HepG2 (cell line): ENCODE data around the gene LUZP1. TPM values are rescaled to one million over a fixed set of nuclear protein-coding genes. Genes with fewer than 3 reads are reported as not detected.

Experiments used
- ESRRA ChIP-seq: sonication (generic); formaldehyde crosslinking; IDR thresholded peaks from 2 replicates; pipeline ENCODE4 v1.5.1; 2020; ENCODE audit warnings: mild to moderate bottlenecking, low read depth, missing genetic modification reagents
- HMGA1 ChIP-seq: sonication (generic); formaldehyde crosslinking; conservative IDR thresholded peaks from 2 replicates; pipeline ENCODE4 v1.4.0; 2020; ENCODE audit warnings: missing genetic modification reagents
- IKZF5 ChIP-seq: IDR thresholded peaks from 2 replicates; pipeline ENCODE4 v1.6.1; 2018; ENCODE audit warnings: missing genetic modification reagents, mild to moderate bottlenecking, missing compliant biosample characterization
- MEIS1 ChIP-seq: sonication (generic); formaldehyde crosslinking; IDR thresholded peaks from 2 replicates; pipeline ENCODE4 v1.9.0; 2021; ENCODE audit warnings: mild to moderate bottlenecking, missing genetic modification reagents, moderate library complexity, borderline replicate concordance
- NCOA2 ChIP-seq: sonication (generic); formaldehyde crosslinking; IDR thresholded peaks from 2 replicates; pipeline ENCODE4 v1.8.0; 2022; ENCODE audit warnings: inconsistent platforms
- NCOA5 ChIP-seq: sonication (generic); formaldehyde crosslinking; IDR thresholded peaks from 2 replicates; pipeline ENCODE4 v1.4.0; 2020; ENCODE audit warnings: missing genetic modification reagents
- NFIC ChIP-seq: IDR thresholded peaks from 2 replicates; pipeline ENCODE4 v1.6.1; 2012; ENCODE audit warnings: mild to moderate bottlenecking, low read length, inconsistent platforms
- PBX2 ChIP-seq: IDR thresholded peaks from 2 replicates; pipeline ENCODE4 v1.6.1; 2016; ENCODE audit warnings: control low read depth
- POLR2A ChIP-seq, 2 experiments: IDR thresholded peaks; 2 replicates each; pipeline ENCODE4 v1.6.1; 2011; ENCODE audit warnings: low read depth in 2 of 2, low read length in 2 of 2, mild to moderate bottlenecking in 1 of 2, moderate library complexity in 1 of 2; ENCODE audit not compliant: insufficient read depth in 1 of 2
- TAF15 ChIP-seq: fragments of 200-400 bp; formaldehyde crosslinking; IDR thresholded peaks from one replicate; pipeline ENCODE4 v1.6.1; 2018; ENCODE audit warnings: mild to moderate bottlenecking, low read depth, low read length; ENCODE audit not compliant: poor library complexity, severe bottlenecking
- TOPORS ChIP-seq: sonication (generic); formaldehyde crosslinking; IDR thresholded peaks from 2 replicates; pipeline ENCODE4 v1.8.0; 2023; ENCODE audit warnings: mild to moderate bottlenecking, missing genetic modification reagents
- ZFY ChIP-seq: sonication (generic); formaldehyde crosslinking; IDR thresholded peaks from 2 replicates; pipeline ENCODE4 v1.4.0; 2020; ENCODE audit warnings: missing genetic modification reagents
- ZNF101 ChIP-seq: sonication (generic); formaldehyde crosslinking; IDR thresholded peaks from 2 replicates; pipeline ENCODE4 v1.4.0; 2020; ENCODE audit warnings: mild to moderate bottlenecking, low read depth, missing genetic modification reagents, borderline replicate concordance
- ZNF276 ChIP-seq: sonication (generic); formaldehyde crosslinking; IDR thresholded peaks from 2 replicates; pipeline ENCODE4 v1.4.0; 2020; ENCODE audit warnings: mild to moderate bottlenecking, low read depth, missing genetic modification reagents
- ZNF333 ChIP-seq: sonication (generic); formaldehyde crosslinking; IDR thresholded peaks from 2 replicates; pipeline ENCODE4 v1.4.0; 2020; ENCODE audit warnings: mild to moderate bottlenecking, missing genetic modification reagents, borderline replicate concordance
- ZNF556 ChIP-seq: sonication (generic); formaldehyde crosslinking; IDR thresholded peaks from 2 replicates; pipeline ENCODE4 v1.4.0; 2020; ENCODE audit warnings: mild to moderate bottlenecking, missing genetic modification reagents, borderline replicate concordance
- ZNF652 ChIP-seq: IDR thresholded peaks from 2 replicates; pipeline ENCODE4 v1.6.1; 2016; ENCODE audit warnings: low read depth, borderline replicate concordance
- polyA plus RNA-seq, 8 experiments: library from polyadenylated mRNA; depleted of rRNA in 3 of 8; stranded (reverse) in 7 of 8; unstranded in 1 of 8; fragments of >200 nt; fragmentation: Illumina TruSeq in 4 of 8; extraction: Trizol in 4 of 8; gene quantifications; 2 replicates each; pipeline versions ENCODE4 v1.2.1 to v1.2.3, GENCODE V29; 2011 to 2016; ENCODE audit warnings: low read depth in 4 of 8, missing spikeins in 1 of 8, mixed read lengths in 1 of 8; ENCODE audit not compliant: insufficient read depth in 1 of 8
- total RNA-seq, 5 experiments: library from RNA; depleted of rRNA; stranded (reverse); fragments of >200 nt; fragmentation: Illumina TruSeq; extraction: Trizol; gene quantifications; 2 replicates each; pipeline ENCODE4 v1.2.3, GENCODE V29; 2016; ENCODE audit warnings: low read depth in 1 of 5
- TF ChIP-seq, protein P1 (sequence below): sonication (generic); formaldehyde crosslinking; conservative IDR thresholded peaks from 2 replicates; pipeline ENCODE4 v1.5.0; 2020; ENCODE audit warnings: missing genetic modification reagents
- TF ChIP-seq, protein P2 (sequence below), 2 experiments: sonication (generic) in 1 of 2; formaldehyde crosslinking in 1 of 2; IDR thresholded peaks; 2 replicates each; pipeline versions ENCODE4 v1.5.1 to v1.6.1; 2011 to 2020; ENCODE audit warnings: borderline replicate concordance in 1 of 2, low read depth in 1 of 2, low read length in 1 of 2, mild to moderate bottlenecking in 1 of 2, missing genetic modification reagents in 1 of 2, moderate library complexity in 1 of 2
- TF ChIP-seq, protein P3 (sequence below): sonication (generic); formaldehyde crosslinking; IDR thresholded peaks from 2 replicates; pipeline ENCODE4 v1.5.0; 2020; ENCODE audit warnings: mild to moderate bottlenecking, missing genetic modification reagents

Gene LUZP1
- total and polyA plus RNA-seq, 2 of the 13 experiments (the other 11 are each of a cell fraction or from before 2014, with no cell fraction given) = 6.9 to 12.7 TPM

GRCh38 chr1:23149114-23149513, 19.5 kb downstream of the LUZP1 start (continued):
- TF ChIP-seq ZNF333 (CRISPR knock-in tag) (no peak), POLR2A (IDR thresholded peaks at IDR 0.05; ENCODE audit: insufficient read depth in 1 of 2, low read depth in 2 of 2, low read length in 2 of 2) (peak in 1 of 2 experiments; percentile 33; a peak in 1 of 4 replicates), ZNF276 (CRISPR knock-in tag) (no peak), ESRRA (CRISPR knock-in tag) (no peak), PBX2 (no peak), IKZF5 (no peak), NCOA2 (CRISPR knock-in tag) (no peak; the same call in 1 of the 2 replicates), NCOA5 (CRISPR knock-in tag) (no peak), MEIS1 (CRISPR knock-in tag) (no peak), ZNF652 (CRISPR knock-in tag) (peak; percentile 75; the same call in 1 of the 2 replicates), TOPORS (CRISPR knock-in tag) (no peak), TAF15 (no peak), NFIC (no peak), ZNF101 (CRISPR knock-in tag) (no peak), ZFY (CRISPR knock-in tag) (peak; percentile 43; the same call in 1 of the 2 replicates), HMGA1 (CRISPR knock-in tag) (no peak), ZNF556 (no peak)
- TF ChIP-seq, protein P1, sequence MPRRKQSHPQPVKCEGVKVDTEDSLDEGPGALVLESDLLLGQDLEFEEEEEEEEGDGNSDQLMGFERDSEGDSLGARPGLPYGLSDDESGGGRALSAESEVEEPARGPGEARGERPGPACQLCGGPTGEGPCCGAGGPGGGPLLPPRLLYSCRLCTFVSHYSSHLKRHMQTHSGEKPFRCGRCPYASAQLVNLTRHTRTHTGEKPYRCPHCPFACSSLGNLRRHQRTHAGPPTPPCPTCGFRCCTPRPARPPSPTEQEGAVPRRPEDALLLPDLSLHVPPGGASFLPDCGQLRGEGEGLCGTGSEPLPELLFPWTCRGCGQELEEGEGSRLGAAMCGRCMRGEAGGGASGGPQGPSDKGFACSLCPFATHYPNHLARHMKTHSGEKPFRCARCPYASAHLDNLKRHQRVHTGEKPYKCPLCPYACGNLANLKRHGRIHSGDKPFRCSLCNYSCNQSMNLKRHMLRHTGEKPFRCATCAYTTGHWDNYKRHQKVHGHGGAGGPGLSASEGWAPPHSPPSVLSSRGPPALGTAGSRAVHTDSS (CRISPR knock-in tag) = no peak
- TF ChIP-seq, protein P2, sequence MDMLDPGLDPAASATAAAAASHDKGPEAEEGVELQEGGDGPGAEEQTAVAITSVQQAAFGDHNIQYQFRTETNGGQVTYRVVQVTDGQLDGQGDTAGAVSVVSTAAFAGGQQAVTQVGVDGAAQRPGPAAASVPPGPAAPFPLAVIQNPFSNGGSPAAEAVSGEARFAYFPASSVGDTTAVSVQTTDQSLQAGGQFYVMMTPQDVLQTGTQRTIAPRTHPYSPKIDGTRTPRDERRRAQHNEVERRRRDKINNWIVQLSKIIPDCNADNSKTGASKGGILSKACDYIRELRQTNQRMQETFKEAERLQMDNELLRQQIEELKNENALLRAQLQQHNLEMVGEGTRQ (IDR thresholded peaks at IDR 0.05; ENCODE audit: low read depth, low read length) = no peak
- TF ChIP-seq, protein P2 (CRISPR knock-in tag; IDR thresholded peaks at IDR 0.05; ENCODE audit: borderline replicate concordance) = no peak
- TF ChIP-seq, protein P3, sequence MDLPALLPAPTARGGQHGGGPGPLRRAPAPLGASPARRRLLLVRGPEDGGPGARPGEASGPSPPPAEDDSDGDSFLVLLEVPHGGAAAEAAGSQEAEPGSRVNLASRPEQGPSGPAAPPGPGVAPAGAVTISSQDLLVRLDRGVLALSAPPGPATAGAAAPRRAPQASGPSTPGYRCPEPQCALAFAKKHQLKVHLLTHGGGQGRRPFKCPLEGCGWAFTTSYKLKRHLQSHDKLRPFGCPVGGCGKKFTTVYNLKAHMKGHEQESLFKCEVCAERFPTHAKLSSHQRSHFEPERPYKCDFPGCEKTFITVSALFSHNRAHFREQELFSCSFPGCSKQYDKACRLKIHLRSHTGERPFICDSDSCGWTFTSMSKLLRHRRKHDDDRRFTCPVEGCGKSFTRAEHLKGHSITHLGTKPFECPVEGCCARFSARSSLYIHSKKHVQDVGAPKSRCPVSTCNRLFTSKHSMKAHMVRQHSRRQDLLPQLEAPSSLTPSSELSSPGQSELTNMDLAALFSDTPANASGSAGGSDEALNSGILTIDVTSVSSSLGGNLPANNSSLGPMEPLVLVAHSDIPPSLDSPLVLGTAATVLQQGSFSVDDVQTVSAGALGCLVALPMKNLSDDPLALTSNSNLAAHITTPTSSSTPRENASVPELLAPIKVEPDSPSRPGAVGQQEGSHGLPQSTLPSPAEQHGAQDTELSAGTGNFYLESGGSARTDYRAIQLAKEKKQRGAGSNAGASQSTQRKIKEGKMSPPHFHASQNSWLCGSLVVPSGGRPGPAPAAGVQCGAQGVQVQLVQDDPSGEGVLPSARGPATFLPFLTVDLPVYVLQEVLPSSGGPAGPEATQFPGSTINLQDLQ (CRISPR knock-in tag) = no peak
